Ovary (tissue), 3 donors: ENCODE measurements around the gene DHCR24.

Source experiments
- EP300 ChIP-seq: sonication (generic); formaldehyde crosslinking; IDR thresholded peaks from one replicate; pipeline ENCODE4 v1.6.1; 2017; ENCODE audit warnings: antibody characterized with exemption
- POLR2A ChIP-seq: fragments of 450-650 bp; IDR thresholded peaks from one replicate; pipeline ENCODE4 v1.6.1; 2017; ENCODE audit warnings: antibody characterized with exemption, mild to moderate bottlenecking, moderate library complexity
- TF ChIP-seq, protein P1 (sequence below), 3 donors: fragments of 450-650 bp in 2 of 3; fragments of 200-600 bp in 1 of 3; IDR thresholded peaks; one replicate each; pipeline versions ENCODE4 v1.5.1 to v1.8.0; 2016 to 2022; ENCODE audit warnings: antibody characterized with exemption in 3 of 3, mild to moderate bottlenecking in 1 of 3
- donor health status: DM: no; HTN: no; CAD: no.

DNA sequence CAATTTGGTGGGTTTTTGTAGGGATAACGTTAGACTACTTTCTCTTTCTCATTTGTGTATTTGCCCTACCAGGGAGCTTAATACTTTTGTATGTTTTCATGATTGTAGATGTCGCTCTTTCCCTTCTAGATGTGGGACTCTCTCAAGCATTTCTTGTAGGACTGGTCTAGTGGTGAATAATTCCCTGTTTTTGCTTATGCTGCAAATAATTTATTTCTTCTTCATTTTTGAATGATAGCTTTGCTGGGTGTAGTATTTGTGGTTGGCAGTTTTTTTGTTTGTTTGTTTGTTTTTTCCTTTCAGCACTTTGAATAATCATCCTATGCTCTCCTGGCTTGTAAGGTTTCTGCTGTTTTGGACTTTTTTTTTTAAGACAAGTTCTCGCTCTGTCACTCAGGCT, 63.3 kb downstream of the DHCR24 start:
- TF ChIP-seq, protein P1, sequence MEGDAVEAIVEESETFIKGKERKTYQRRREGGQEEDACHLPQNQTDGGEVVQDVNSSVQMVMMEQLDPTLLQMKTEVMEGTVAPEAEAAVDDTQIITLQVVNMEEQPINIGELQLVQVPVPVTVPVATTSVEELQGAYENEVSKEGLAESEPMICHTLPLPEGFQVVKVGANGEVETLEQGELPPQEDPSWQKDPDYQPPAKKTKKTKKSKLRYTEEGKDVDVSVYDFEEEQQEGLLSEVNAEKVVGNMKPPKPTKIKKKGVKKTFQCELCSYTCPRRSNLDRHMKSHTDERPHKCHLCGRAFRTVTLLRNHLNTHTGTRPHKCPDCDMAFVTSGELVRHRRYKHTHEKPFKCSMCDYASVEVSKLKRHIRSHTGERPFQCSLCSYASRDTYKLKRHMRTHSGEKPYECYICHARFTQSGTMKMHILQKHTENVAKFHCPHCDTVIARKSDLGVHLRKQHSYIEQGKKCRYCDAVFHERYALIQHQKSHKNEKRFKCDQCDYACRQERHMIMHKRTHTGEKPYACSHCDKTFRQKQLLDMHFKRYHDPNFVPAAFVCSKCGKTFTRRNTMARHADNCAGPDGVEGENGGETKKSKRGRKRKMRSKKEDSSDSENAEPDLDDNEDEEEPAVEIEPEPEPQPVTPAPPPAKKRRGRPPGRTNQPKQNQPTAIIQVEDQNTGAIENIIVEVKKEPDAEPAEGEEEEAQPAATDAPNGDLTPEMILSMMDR (IDR thresholded peaks at IDR 0.05): no peak
- no peak for TF ChIP-seq POLR2A
- TF ChIP-seq EP300: no peak
